Measurements from ENCODE around the gene MZF1. TPM values are rescaled to one million over a fixed set of nuclear protein-coding genes. Genes with fewer than 3 reads are reported as not detected.
A peak's percentile ranks its signal among the peaks of the same experiment; 100 is the strongest.

The MZF1 gene
- polyA plus RNA-seq, 1 donor (not counting 4 experiments of a cell fraction or from before 2014, with no cell fraction given): 7.4 TPM

GRCh38 chr19:58563034-58563573 lies 10.0 kb downstream of the MZF1 start:
- H3K9me3 ChIP-seq (ENCODE audit: control insufficient read depth, low read depth, low read length): no peaks in the 10 kb centered on the region
- H2AFZ ChIP-seq (ENCODE audit: control insufficient read depth, low read length): no peak overlapping the region
- no peaks in the 10 kb centered on the region for H3K9me1 ChIP-seq (ENCODE audit: control insufficient read depth, extremely low read depth, insufficient read depth, low read length)
- peak overlapping the region; percentile 84 for H3K4me2 ChIP-seq (ENCODE audit: control insufficient read depth, extremely low read depth, insufficient read depth, low read depth, low read length)
- DNase-seq (ENCODE audit: low read depth, low spot score) (no peak), FAIRE-seq (no peak)
- H3K27ac ChIP-seq (ENCODE audit: control insufficient read depth, insufficient read depth, low read length): no peak overlapping the region
- peaks cover 4% of the 10 kb centered on the region for H3K27me3 ChIP-seq (ENCODE audit: control insufficient read depth, extremely low read depth, insufficient read depth, low read length)
- H3K4me1 ChIP-seq (ENCODE audit: control insufficient read depth, extremely low read depth, insufficient read depth, low read length): peaks cover 22% of the 10 kb centered on the region
- H3K36me3 ChIP-seq (ENCODE audit: control insufficient read depth in 2 of 2, extremely low read depth in 1 of 2, insufficient read depth in 2 of 2, low read length in 2 of 2): peaks cover 2 to 7% of the 10 kb centered on the region in 2 experiments
- H4K20me1 ChIP-seq (ENCODE audit: control insufficient read depth, extremely low read depth, insufficient read depth, low read length): no peaks in the 10 kb centered on the region
- no peak overlapping the region for H3K9ac ChIP-seq (ENCODE audit: control insufficient read depth, extremely low read depth, insufficient read depth, low read length)
- no peak for TF ChIP-seq CTCF (optimal IDR thresholded peaks at IDR 0.05 in 1 of 3, IDR thresholded peaks at IDR 0.05 in 1 of 3, conservative IDR thresholded peaks at IDR 0.05 in 1 of 3; ENCODE audit: extremely low read depth in 1 of 3, insufficient read depth in 2 of 3, low read length in 3 of 3)
- no peak for TF ChIP-seq EZH2 (IDR thresholded peaks at IDR 0.05; ENCODE audit: low read length)
- dilution Hi-C loops (cut with MboI; ENCODE audit: extremely low pct_ligation_motif_present, low sequenced_read_pairs): no loop called here
- peaks cover under 1% of the 10 kb centered on the region for H3K79me2 ChIP-seq (ENCODE audit: control insufficient read depth, insufficient read depth, low read length)
- H3K4me3 ChIP-seq (ENCODE audit: control insufficient read depth in 2 of 3, extremely low read depth in 1 of 3, insufficient read depth in 2 of 3, low read depth in 1 of 3, low read length in 3 of 3): peak overlapping the region in 2 of 3 experiments; percentile 29 to 54

GRCh38 chr19:58562122-58563033 lies 10.8 kb downstream of the MZF1 start:
- no peak overlapping the region for H3K27ac ChIP-seq (ENCODE audit: control insufficient read depth, insufficient read depth, low read length)
- no peak for TF ChIP-seq EZH2 (IDR thresholded peaks at IDR 0.05; ENCODE audit: low read length)
- no peak for TF ChIP-seq CTCF (optimal IDR thresholded peaks at IDR 0.05 in 1 of 3, IDR thresholded peaks at IDR 0.05 in 1 of 3, conservative IDR thresholded peaks at IDR 0.05 in 1 of 3; ENCODE audit: extremely low read depth in 1 of 3, insufficient read depth in 2 of 3, low read length in 3 of 3)
- peak overlapping the region; percentile 84 for H3K4me2 ChIP-seq (ENCODE audit: control insufficient read depth, extremely low read depth, insufficient read depth, low read depth, low read length)

More at GRCh38 chr19:58562122-58563033, 10.8 kb downstream of the MZF1 start:
- H4K20me1 ChIP-seq (ENCODE audit: control insufficient read depth, extremely low read depth, insufficient read depth, low read length): no peaks in the 10 kb centered on the region
- H3K27me3 ChIP-seq (ENCODE audit: control insufficient read depth, extremely low read depth, insufficient read depth, low read length): peaks cover 4% of the 10 kb centered on the region
- peak overlapping the region; percentile 44 for H3K9ac ChIP-seq (ENCODE audit: control insufficient read depth, extremely low read depth, insufficient read depth, low read length)
- FAIRE-seq: no peak
- H3K9me3 ChIP-seq (ENCODE audit: control insufficient read depth, low read depth, low read length): no peaks in the 10 kb centered on the region
- peak overlapping the region; percentile 56 for H2AFZ ChIP-seq (ENCODE audit: control insufficient read depth, low read length)
- H3K9me1 ChIP-seq (ENCODE audit: control insufficient read depth, extremely low read depth, insufficient read depth, low read length): no peaks in the 10 kb centered on the region
- H3K4me1 ChIP-seq (ENCODE audit: control insufficient read depth, extremely low read depth, insufficient read depth, low read length): peaks cover 22% of the 10 kb centered on the region
- H3K79me2 ChIP-seq (ENCODE audit: control insufficient read depth, insufficient read depth, low read length): peaks cover 8% of the 10 kb centered on the region
- peak overlapping the region; percentile 23 to 54 (median 29) for H3K4me3 ChIP-seq (ENCODE audit: control insufficient read depth in 2 of 3, extremely low read depth in 1 of 3, insufficient read depth in 2 of 3, low read depth in 1 of 3, low read length in 3 of 3)
- peaks cover 2 to 5% of the 10 kb centered on the region in 2 experiments for H3K36me3 ChIP-seq (ENCODE audit: control insufficient read depth in 2 of 2, extremely low read depth in 1 of 2, insufficient read depth in 2 of 2, low read length in 2 of 2)
- DNase-seq (ENCODE audit: low read depth, low spot score): no peak
- dilution Hi-C loops (cut with MboI; ENCODE audit: extremely low pct_ligation_motif_present, low sequenced_read_pairs): no loop called here

All from keratinocyte (primary cell).